ENCODE data around the gene LTBP4.

The LTBP4 gene

DNA sequence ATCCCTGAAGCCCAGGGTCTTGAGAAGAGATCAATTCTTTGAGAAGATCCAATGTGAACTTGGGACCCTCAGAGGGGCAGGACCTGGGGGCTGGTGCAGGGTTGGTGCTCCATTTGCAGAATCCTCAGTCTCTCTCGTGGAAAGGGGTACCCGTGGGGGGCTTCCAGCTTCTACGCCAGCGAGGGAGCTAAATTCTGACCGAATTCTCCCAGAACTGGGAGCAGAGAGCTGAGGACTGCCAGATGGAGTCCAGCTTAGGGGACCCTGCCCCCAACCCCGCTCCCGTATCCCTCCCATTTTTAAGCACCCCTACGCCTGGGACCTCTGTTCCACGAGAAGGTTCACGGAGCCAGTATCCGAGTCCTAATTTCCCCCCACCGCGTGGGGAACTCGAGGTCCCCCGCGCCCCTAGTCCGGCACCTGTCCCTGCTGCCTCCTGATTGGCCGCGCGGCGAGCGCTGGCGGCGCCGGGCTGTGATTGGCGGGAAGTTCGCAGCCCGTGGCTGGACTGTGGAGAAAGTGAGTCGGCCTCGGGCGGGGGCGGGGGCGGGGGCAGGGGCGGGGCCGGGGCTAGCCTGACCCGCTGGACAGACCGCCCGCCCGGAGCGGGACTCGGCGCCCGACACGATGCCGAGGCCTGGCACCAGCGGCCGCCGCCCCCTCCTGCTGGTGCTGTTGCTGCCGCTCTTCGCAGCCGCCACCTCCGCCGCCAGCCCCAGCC lies 4.4 kb upstream of the LTBP4 start:
- no peak for DNase-seq (ENCODE audit: low read depth in 2 of 2)

DNA sequence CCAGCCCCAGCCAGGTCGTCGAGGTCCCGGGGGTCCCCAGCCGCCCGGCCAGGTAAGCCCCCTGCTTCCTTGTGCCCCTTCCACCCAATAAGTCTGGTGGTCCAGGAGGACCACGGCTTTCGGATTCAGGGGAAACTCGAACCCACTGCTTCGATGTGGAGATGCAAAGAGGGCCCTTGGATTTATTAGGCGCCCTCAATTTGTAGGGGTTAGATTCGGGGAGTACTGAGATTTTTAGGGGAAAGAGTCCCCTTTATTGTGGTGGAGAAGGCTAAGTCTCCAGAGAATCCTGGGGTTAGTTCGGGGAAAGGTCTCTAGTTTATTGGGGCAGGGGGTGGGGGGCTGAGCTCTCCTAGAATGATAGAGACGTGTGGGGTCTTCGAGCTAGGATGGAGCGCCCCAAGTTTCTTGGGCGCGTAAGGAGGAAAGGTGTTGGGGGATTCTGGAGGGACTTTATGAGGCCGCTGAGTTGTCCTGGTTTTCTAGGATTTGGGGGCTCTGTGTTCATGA lies 3.8 kb upstream of the LTBP4 start:
- no peak for DNase-seq (ENCODE audit: low read depth in 2 of 2)

DNA sequence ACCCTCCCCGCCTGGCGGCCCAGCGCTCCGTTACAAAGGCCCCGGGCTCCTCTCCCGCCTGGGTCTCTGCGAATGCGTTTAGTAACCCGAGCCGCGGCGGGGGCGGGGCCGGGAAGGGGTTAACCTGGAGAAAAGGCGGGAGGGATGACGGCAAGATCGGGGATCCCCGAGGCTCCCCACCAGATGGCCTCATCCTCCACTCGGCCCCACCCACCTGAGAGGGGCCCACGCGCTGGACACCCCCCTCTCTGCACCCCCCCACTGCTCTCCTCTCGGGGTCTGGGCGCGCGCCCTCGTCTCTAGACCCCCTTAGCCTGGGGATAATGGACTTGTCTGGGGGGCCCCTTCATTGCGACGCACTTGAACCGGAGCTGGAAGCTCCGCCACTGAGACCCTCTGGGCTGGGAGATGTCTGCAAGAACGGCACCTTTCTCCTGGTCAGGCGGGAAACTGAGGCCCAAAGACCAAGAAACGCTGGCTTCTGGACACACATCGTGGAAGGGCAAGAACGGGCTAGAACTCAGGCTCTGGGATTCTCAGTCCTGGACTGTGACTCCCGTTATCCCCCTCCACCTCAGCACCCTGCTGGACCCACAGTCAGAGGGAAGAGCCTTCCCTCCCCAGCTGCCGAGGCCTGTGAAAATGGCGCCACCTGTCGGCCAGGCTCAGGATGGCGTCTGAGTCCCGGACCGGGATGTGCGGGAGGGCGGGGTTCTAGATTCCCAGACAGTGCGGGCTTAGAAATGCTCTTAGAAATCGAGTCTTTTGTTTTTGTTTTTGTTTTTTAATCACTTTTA lies 2.9 kb upstream of the LTBP4 start:
- DNase-seq (ENCODE audit: low read depth in 2 of 2) = peak; percentile 81 to 82

DNA sequence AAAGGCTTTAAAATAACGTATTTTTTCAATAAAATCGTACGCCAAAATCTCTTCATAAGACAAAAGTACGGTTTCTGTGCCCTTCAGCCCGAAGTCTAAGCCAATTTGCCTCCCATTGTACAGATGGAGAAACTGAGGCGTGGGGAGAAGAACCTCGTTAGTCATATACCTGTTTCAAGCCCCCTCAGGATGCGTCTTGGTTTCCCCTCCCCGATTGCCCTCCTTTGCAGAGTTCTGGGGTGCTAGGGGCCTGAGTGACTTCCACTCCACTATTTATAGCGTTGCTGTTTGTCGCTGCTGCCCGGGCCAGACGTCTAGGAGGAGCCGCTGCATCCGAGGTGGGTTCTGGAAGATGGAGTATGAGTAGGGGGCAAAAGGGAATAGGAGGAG lies 2.3 kb upstream of the LTBP4 start:
- DNase-seq (ENCODE audit: low read depth in 2 of 2) = no peak

DNA sequence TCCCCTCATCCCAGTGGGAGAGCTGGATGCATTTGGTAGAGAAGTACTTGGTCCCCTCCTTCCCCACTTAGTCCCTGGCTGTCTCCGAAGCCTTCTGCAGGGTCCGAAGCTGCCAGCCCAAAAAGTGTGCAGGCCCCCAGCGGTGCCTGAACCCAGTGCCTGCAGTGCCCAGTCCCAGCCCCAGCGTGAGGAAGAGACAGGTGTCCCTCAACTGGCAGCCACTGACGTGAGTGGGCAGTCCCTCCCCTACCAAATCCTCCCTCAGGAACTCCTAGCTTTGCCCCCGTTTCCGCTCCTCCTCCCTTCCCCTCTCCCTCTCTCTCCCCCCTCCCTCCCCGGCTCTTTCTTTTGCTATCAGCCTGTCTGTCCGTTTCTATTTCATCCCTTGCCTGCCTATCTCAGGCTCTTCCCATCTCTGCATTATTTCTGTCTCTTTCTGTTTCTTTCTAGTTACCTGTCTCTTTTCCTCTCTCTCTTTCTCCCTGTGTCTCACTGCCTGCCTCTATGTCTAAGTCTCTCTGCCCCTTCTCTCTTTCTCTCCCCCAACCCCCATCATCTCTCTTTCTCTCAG lies 1.8 kb upstream of the LTBP4 start:
- no peak for DNase-seq (ENCODE audit: low read depth in 2 of 2)

DNA sequence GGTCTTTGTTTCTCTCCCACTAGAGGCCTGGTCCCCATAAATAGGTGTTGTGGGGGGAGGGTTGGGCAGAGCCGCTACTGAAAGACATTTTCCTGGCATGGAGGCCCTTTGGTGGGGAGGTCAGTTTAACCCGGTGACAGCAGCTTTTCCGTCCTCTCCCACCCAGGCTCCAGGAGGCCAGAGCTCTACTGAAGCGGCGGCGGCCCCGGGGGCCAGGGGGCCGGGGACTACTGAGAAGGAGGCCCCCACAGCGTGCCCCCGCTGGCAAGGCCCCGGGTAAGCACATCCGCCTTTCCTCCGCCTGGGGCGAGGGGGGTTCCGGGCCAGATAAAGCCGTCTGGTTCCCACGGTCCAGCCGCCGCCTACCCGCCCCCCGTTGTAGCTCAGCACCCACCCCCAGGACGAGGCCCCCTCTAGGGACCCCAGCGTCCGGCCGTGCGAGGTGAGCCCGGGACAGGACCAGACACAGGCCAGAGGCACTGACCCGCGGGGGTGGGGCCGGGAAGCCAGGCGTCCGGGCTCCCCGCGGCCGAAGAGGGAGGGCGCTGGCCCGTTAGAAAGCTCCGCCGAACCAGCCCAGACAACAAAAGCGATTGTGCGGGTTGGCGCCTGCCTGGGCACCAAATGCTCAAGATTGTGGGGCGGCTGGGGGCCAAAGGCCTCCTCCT lies 1.1 kb upstream of the LTBP4 start:
- no peak for DNase-seq (ENCODE audit: low read depth in 2 of 2)

DNA sequence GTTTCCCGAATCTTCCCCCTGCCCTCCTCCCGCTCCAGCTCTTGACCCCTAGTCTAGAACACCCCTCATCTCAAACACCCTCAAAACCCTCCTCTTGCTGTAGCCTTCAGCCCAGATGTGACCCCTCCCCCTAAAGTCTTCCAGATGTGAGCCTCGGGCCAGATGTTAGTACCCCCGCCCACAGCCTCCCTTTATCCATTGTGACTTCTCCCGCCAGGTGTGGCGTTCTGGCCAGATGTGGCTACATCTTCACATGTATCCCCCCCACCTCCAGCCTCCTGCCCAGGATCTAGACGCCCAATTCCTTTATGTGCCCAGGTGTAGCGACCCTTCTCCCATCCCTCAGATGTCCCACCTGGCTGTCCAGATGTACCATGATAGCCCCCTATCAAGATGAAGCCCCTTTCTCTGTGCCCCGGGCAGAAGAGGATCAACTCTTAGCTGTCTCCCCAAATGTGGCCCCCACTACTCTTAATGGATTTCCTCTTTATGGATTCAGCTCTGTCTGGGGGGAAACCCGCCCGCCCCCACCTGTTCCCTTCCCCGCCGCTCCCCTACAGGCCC lies 517 bp upstream of the LTBP4 start:
- no peak for DNase-seq (ENCODE audit: low read depth in 2 of 2)

DNA sequence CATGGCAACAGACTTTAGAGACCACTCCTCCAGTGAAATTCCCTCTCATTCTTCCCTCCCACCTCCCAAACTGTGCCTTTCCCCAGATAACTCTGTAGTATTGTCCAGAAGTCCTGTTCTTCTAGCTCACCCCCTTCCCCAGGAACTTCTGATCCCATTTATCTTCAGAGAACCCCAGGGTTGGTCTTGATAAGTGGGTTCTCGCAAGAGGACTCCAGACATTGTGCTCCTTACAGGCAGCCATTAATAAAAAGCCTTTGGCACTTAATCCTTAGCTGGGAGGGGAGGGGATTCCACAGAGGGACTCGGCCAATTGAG lies 1.9 kb downstream of the LTBP4 start:
- no peak for DNase-seq (ENCODE audit: low read depth in 2 of 2)

DNA sequence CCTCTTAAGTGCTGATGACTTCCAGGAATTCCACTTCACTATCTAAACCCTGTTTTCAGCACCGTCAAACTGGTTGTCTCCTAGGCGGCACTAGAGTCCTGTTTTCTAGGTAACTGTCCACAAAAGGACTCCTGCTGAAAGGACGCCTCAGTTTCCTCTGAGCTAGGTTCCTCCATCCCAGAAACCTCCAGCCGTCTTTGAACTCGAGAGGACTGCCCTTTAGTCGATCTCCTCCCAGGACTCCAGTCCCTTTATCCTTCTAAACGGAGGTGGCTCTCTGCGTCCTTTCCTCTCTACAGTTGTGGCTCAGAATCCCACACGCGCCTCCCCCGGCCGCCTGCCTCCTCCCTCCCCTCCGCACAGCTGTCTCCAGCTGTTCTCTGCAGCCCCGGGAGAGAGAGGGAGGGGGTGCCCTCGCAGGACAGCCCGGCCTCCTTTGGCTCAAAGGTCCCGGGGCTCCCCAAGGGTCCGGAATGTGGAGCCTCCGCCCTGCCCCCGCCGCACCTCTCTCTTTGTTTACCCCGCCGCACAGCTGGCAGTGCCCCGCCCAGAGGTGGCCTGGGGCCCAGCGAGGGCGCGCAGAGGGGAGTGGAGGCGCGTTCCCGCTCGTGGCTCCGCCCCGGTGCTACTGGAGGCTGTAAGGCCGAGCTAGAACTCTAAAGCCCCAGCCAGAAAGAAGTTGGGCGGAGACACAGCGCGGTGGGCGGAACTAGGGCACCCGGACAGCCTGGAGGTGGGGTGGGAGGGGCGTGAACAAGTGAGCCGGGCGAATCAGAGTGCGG lies 2.4 kb downstream of the LTBP4 start:
- peak; percentile 92 to 95 for DNase-seq (ENCODE audit: low read depth in 2 of 2)

DNA sequence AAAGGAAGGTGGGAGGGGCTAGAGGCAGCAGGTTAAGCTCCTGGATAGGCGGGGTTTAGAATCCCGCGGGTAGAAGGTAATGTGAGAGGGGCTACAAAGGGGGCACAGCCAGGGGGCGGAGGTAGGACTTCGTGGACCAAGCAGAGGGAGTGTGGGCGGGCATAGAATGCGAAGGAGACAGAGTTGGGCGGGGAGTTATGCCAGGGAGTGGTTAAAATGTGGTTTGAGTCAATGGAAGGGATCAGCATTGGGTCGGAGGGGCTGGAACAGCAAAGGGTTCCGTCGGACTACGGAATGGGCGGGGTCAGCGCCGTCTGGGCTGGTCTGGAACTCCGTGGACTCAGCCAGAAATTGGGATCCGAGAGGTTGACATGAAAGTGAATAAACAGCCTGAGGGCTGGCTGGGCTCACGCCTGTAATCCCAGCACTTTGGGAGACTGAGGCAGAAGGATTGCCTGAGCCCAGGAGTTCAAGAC lies 3.0 kb downstream of the LTBP4 start:
- DNase-seq (ENCODE audit: low read depth in 2 of 2) = no peak

DNA sequence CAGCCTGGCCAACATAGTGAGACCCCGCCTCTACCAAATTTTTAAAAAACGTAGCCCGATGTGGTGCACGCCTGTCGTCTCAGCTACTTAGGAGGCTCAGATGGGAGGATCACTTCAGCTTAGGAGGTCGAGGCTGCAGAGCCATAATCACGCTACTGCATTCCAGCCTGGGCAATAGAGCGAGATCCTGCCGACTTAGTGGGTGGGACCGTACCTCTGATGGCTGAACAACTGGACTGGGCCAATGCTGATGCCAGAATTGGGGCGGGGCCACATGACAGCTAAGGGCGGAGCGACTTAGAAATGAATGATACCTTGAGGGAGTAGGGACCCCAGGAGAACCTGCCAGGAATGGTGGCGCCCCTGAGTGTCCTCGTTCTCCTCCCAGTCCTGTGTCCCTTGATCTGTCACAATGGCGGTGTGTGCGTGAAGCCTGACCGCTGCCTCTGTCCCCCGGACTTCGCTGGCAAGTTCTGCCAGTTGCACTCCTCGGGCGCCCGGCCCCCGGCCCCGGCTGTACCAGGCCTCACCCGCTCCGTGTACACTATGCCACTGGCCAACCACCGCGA lies 3.6 kb downstream of the LTBP4 start:
- no peak for DNase-seq (ENCODE audit: low read depth in 2 of 2)

DNA sequence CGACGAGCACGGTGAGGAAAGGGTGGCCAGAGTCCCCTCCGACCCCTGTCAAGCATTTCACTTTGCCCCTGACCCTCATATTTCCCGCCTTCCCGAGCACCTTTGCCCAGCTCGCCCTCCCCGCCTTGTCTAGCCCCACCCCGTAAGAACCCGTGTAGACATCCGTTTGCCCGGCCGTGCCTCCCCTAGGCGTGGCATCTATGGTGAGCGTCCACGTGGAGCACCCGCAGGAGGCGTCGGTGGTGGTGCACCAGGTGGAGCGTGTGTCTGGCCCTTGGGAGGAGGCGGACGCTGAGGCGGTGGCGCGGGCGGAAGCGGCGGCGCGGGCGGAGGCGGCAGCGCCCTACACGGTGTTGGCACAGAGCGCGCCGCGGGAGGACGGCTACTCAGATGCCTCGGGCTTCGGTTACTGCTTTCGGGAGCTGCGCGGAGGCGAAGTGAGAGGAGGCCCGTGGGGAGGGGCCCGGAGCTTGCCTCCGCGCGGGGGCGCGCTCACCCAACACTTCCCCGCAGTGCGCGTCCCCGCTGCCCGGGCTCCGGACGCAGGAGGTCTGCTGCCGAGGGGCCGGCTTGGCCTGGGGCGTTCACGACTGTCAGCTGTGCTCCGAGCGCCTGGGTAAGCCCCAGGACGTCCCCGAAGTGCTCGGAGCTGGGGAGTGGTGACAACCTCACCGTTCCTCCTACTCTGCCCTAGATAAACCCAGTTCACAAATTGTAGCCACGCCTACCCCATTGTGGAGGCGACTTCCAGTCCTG lies 4.2 kb downstream of the LTBP4 start:
- peak; percentile 71 to 76 for DNase-seq (ENCODE audit: low read depth in 2 of 2)

DNA sequence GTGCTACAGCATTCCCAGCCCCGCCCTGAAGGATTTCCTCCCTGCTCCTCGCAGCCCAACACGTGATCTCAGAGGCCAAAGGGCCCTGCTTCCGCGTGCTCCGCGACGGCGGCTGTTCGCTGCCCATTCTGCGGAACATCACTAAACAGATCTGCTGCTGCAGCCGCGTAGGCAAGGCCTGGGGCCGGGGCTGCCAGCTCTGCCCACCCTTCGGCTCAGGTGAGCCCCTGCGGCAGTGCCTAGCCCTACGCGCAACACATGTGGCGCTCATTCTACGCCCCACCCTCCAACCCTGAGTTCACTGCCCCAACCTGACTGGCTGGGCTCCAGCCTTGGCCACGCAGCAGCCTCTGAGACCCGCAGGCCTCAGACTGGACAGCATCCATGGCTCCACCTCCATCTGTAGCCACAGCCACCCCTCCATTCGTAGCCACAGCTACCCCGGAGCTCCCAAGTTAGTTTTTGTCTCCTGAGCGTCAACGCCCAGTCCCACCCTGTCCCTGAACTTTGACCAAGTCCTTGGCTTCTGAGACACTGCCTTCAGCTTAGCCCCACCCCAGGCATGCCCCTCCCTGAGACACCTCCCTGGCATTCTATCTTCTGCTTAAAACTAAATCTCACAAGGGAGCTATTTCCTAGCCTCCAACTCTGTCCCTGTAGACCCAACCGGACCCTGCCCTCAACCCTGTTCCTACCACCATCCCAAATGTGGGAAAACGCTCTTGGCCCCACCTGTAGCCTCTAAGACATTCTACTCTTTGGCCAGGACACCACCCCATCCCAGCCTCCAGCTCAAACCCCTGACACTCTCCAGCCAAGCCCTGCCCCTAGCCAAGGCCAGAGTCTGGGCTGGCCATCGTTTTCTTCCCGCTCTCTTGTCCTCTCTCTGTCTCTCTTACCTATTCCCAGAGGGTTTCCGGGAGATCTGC lies 6.4 kb downstream of the LTBP4 start:
- DNase-seq (ENCODE audit: low read depth in 2 of 2) = no peak

DNA sequence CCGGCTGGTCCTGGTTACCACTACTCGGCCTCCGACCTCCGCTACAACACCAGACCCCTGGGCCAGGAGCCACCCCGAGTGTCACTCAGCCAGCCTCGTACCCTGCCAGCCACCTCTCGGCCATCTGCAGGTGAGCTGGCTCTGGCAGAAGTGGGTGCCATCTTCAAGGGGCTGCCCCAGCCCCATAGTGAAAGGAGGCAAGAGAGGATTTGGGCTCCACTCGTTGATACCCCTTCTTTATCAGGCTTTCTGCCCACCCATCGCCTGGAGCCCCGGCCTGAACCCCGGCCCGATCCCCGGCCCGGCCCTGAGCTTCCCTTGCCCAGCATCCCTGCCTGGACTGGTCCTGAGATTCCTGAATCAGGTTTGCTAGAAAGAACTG lies 7.1 kb downstream of the LTBP4 start:
- no peak for DNase-seq (ENCODE audit: low read depth in 2 of 2)

DNA sequence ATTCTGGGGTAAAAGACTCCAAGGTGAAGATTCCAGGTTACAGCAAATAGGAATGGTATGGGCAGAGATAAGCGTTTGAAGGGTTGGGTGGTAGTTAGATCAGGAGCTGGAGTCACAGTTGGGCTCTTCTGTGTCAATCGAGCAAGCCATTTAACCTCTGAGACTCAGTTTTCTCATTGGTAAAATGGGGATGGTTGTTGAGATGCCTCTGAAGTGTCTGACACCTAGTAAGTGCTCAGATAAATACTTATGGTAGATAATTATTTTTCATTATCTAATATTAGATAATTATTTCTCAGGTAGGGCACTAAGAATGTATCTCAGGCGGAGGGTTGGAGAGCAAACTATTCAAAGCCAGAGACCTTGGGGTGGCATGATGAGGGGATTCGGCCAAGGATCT lies 7.8 kb downstream of the LTBP4 start:
- DNase-seq (ENCODE audit: low read depth in 2 of 2) = no peak

DNA sequence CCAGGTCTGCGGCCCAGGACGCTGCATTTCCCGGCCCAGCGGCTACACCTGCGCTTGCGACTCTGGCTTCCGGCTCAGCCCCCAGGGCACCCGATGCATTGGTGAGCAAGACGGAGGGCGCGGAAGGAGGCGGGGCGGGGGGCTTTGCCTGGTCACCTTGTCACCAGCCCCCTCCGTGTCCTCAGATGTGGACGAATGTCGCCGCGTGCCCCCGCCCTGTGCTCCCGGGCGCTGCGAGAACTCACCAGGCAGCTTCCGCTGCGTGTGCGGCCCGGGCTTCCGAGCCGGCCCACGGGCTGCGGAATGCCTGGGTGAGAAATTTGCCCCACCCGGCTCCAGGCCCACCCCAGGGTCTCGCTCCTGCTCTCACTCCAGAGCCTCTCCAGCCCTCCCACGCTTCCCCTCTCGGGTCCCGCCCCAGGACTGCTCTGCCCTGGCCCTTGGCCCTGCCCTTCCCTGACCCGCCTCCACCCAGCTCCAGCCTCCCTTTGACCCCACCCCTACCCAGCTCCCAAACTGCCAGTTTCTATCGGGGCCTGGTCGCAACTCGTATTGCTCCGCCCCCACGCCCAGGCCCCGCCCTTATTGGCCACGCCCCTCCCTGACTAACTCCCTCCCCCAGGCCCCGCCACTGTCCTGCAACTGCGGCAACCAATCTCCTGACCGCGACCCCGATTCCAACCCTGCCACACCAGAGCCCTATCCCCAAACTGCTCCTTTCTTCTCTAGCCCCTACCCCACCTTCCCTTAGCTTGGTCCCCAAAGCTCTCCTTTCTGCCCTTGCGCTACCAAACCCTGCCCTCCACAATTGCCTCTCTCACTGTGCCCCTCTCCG lies 8.6 kb downstream of the LTBP4 start:
- peak; percentile 89 to 91 for DNase-seq (ENCODE audit: low read depth in 2 of 2)

DNA sequence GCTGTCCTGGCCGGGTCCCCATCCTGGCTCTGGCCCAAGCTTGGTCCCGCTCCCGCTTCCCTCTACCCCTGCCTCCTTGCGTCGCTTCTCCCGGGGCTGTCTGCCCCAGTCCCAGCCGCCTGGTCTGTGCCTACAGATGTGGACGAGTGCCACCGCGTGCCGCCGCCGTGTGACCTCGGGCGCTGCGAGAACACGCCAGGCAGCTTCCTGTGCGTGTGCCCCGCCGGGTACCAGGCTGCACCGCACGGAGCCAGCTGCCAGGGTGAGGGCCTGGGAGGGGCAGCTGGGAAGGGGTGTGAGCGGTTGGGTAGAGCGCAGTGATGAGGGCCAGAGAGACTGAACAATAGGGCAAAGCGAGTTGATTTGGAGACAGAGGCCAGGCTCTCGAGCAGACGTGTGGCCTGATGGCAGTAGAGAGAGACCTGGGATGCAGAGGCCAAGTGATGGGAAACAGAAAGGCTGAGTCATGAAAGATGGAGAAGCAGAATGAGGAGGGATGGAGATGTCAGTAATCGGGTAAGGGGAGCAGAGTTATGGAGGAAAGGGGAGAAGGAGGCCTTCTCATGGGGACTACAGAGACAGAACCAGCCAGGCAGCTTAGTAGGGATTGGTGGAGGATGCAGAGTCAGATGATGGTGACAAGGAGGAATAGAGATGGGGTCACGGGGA lies 9.4 kb downstream of the LTBP4 start:
- DNase-seq (ENCODE audit: low read depth in 2 of 2) = peak in 1 of 2 donors; percentile 51

DNA sequence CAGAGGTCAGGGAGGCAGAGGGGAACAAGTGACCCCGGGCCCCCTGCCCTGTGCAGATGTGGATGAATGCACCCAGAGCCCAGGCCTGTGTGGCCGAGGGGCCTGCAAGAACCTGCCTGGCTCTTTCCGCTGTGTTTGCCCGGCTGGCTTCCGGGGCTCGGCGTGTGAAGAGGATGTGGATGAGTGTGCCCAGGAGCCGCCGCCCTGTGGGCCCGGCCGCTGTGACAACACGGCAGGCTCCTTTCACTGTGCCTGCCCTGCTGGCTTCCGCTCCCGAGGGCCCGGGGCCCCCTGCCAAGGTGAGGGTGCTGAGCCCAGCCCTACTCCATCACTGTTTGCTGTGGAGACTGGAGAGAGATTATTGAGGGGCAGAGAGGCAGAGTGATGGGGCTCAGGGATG lies 9.9 kb downstream of the LTBP4 start:
- DNase-seq (ENCODE audit: low read depth in 2 of 2) = no peak
